Astrocyte of the spinal cord (primary cell): ENCODE measurements around the gene SLC22A14.

Experiments used
- DNase-seq: peaks from one replicate; pipeline ENCODE4 v3.0.0; 2011; ENCODE audit warnings: low read depth, low spot score
- H3K4me3 ChIP-seq: 2 replicates; pipeline ENCODE4 v1.5.1; 2011; ENCODE audit warnings: low read depth, mild to moderate bottlenecking, low read length, moderate library complexity
- in situ Hi-C: cut with HindIII; loops from 2 replicates; pipeline ENCODE4 v1.10.0; 2017; ENCODE audit warnings: low sequenced_read_pairs
- TF ChIP-seq, protein P1 (sequence below): IDR thresholded peaks from 2 replicates; pipeline ENCODE4 v1.5.1; 2012; ENCODE audit warnings: low read depth, mild to moderate bottlenecking, low read length, inconsistent platforms

SLC22A14 gene

DNA sequence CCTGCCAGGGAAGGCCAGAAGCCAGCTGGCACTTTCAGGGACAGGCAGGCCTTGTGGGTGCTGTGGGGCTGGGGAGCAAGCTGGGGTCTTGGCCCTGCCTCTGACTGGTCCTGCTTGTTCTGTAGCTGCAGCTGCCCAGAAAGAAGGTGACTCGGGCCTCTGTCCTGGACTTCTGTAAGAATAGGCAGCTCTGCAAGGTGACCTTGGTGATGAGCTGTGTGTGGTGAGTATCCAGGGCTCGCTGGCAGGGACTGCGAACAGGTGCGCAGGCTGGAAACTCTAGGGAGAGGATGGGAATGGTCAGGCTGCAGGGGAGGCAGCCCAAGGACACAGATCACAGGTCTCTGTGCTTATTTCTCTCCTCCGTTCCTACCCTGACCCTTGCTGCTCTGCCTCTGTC, 31.2 kb downstream of the SLC22A14 start:
- in situ Hi-C loops = no loop called here
- no peak overlapping the region for H3K4me3 ChIP-seq
- TF ChIP-seq, protein P1, sequence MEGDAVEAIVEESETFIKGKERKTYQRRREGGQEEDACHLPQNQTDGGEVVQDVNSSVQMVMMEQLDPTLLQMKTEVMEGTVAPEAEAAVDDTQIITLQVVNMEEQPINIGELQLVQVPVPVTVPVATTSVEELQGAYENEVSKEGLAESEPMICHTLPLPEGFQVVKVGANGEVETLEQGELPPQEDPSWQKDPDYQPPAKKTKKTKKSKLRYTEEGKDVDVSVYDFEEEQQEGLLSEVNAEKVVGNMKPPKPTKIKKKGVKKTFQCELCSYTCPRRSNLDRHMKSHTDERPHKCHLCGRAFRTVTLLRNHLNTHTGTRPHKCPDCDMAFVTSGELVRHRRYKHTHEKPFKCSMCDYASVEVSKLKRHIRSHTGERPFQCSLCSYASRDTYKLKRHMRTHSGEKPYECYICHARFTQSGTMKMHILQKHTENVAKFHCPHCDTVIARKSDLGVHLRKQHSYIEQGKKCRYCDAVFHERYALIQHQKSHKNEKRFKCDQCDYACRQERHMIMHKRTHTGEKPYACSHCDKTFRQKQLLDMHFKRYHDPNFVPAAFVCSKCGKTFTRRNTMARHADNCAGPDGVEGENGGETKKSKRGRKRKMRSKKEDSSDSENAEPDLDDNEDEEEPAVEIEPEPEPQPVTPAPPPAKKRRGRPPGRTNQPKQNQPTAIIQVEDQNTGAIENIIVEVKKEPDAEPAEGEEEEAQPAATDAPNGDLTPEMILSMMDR = no peak
- no peak for DNase-seq

DNA sequence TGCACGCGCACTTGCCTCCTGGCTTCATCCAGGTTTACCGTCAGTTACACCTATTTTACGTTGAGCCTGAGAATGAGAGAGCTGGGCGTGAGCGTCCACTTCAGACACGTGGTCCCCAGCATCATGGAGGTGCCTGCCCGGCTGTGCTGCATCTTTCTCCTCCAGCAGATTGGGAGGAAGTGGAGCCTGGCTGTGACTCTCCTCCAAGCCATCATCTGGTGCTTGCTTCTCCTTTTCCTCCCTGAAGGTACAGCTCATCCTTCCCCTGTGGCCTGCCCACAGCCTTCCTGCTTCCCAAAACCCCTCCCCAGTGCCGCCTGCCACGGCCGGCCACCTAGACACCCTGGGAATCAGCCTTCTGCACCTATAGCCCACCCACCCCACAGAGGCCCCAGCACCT, 31.6 kb downstream of the SLC22A14 start:
- in situ Hi-C loops = no loop called here

DNA sequence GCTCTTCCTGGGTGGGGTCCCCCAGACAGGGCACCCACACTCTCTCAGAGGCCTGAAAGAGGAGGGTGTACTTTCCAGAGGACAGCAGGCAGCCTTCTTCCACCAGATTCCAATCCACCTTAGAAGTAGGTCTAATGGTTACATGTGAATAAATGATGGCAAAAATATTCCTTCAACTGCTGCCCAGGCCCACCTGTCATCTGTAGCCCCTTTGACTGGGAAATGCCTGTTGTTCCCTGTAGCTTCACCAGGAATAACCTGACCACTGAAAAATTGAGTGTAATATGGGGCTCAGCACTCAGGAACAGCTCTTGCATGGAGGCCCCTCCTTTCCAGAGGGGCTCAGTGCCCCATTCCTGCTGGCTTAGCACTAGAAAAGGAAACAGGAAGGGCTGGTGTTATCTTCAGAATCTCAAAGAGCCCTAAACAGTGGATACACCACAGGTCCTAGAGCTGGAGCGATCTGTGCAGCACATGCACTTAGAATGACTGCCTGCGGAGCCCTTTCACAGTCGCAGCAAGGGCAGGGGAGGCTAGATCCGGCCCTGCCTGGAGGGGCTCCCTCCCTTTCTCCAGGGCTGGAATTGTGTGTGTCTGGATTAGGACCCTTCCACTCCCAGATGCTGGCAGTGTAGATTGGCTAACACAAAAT, 32.1 kb downstream of the SLC22A14 start:
- DNase-seq = no peak
- TF ChIP-seq, protein P1 = no peak
- no peak overlapping the region for H3K4me3 ChIP-seq
- in situ Hi-C loops = no loop called here

More for the DNA sequence above, 31.6 kb downstream of the SLC22A14 start:
- H3K4me3 ChIP-seq = no peak overlapping the region
- TF ChIP-seq, protein P1 = no peak
- DNase-seq = no peak

DNA sequence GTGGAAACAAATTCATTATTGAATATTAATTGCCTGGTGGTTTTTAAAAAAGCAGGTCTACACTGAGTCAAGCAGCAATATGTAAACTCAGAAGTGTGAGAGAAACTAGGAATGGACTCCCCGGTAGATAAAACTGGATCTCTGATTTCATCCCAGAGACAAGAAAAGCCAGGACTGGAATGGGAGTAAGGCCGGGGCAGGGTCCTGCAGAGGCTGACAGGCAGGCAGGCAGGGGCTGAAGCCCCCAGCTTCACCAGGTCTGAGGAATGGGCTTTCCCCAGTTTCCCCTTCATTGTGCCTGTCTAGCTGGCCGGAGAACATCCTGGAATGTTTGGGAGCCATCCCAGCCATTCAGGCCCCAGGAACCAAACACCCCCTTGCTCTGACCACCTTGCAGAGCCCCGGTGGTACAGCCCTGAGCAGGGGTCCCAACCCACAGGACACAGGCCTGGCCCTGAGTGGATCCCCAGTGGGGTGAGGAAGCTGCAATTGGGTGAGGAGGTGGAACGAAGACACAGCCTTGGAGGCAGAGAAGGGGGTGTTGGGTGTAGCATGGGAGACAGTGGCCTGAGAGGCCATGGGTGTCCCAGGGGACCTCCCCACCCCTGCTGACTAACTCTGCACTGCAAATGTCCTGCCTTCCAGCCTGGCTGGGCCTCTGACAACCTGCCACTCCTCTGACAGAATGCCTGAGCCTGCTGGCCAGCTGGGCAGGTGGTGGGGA, 32.8 kb downstream of the SLC22A14 start:
- DNase-seq = no peak
- TF ChIP-seq, protein P1 = no peak
- in situ Hi-C loops = no loop called here

DNA sequence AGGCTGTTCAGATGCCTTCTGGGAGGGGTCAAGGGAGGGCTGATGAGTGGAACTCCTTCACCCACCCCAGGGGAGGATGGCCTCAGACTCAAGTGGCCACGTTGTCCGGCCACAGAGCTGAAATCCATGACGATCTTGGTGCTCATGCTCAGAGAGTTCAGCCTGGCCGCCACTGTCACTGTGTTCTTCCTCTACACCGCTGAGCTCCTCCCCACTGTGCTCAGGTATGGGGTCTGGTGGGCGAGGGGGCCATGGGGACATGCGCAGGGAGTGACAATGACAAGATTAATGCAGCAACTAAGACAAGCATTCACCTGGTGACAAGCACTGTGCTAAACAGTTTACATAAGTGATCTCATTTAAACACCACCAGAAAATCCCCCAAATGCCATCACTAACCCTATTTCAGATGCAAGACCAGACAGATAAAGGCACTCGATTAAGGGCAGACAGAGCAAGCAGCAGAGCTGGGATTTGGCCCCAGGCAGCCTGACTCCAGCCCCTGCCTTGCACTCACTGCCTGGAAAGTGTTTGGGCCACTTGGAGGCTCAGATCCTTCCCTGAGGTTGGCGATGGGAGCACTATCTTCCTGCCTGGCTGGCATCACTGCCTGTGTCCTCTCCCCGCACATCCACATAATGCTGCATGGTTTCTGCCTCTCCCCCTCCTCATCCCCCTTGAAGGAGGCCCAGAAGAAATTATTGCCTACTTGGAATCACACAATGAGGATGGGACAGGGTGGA, 33.6 kb downstream of the SLC22A14 start:
- no peak for DNase-seq
- TF ChIP-seq, protein P1 = no peak
- H3K4me3 ChIP-seq = no peak overlapping the region
- in situ Hi-C loops = no loop called here

More for the DNA sequence above, 32.8 kb downstream of the SLC22A14 start:
- H3K4me3 ChIP-seq = no peak overlapping the region

DNA sequence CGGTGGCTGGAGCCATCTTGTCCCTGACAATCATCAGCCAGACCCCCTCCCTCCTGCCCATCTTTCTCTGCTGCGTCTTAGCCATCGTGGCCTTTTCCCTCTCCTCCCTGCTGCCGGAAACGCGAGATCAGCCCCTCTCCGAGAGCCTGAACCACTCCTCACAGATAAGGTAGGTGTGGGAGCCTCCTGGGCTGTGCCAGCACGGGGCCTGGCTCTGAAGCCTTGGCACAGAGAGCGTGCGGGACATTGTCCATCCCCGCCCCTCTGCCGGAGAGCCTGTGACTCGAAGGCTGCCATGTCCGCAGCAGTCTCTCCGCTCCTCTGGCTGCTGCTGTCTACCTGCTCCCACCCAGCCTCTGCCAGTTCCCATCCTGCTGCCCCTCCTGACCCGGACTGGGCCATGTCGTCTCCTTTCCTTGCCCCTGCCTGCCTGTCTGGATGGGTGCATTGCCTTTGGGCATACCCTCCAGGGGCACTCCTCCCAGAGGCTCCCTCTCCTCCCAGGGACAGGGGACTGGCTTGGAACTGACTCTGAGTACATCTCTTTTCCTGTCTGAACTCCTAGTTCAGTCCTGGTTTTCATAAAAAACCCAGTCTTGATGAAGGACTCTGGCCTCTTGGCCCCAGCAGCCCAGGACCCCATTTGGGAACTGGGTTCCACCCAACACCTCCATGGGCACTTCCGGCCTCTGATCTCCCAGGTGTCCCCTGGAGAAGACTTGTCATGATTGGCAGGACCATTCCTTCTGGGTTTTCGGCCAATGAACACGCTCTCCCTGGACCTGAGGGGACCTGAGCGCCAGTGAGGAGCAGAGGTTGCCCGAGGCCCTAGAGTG, 34.5 kb downstream of the SLC22A14 start:
- H3K4me3 ChIP-seq = no peak overlapping the region
- in situ Hi-C loops = no loop called here
- TF ChIP-seq, protein P1 = no peak
- no peak for DNase-seq
